IPS-18a (cell line): Measurements from ENCODE around the gene GOLGA6A.

Experiments used
- H3K27ac ChIP-seq: one replicate; pipeline ENCODE4 v1.5.1; 2013; ENCODE audit warnings: low read length
- H3K27me3 ChIP-seq: one replicate; pipeline ENCODE4 v1.6.1; 2013; ENCODE audit warnings: mild to moderate bottlenecking, low read length; ENCODE audit not compliant: control insufficient read depth, insufficient read depth
- H3K36me3 ChIP-seq: one replicate; pipeline ENCODE4 v1.6.1; 2013; ENCODE audit warnings: low read depth, low read length; ENCODE audit not compliant: control insufficient read depth
- H3K4me1 ChIP-seq: one replicate; pipeline ENCODE4 v1.6.1; 2013; ENCODE audit warnings: low read depth, low read length; ENCODE audit not compliant: control insufficient read depth
- H3K4me3 ChIP-seq: one replicate; pipeline ENCODE4 v1.5.1; 2013; ENCODE audit warnings: low read length
- H3K9ac ChIP-seq: one replicate; pipeline ENCODE4 v1.6.1; 2013; ENCODE audit warnings: mild to moderate bottlenecking, low read length, moderate library complexity
- H3K9me3 ChIP-seq: one replicate; pipeline ENCODE4 v1.6.1; 2013; ENCODE audit warnings: low read depth, low read length; ENCODE audit not compliant: control insufficient read depth

Gene GOLGA6A

DNA sequence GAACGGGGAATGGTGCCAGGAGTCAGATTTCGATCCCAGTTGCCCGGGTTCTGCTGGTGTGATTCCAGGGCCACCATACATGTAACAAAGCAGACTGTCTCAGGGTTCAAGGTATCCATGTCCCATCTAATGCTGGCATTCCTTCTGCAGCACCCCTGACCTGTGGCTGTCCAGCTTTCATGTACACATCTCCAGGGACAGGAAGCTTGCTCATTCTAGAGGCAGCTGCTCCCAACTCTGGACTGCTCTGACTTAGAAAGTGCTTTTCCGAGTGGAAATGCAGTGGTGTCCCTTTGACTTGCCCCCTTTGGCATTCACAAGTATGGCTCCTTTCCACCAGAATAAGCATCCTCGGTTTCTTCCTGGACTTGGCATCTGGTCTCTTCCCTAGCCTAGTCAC, 56.9 kb downstream of the GOLGA6A start:
- H3K9me3 ChIP-seq = no peaks in the 10 kb centered on the region
- H3K27ac ChIP-seq = no peak overlapping the region
- H3K36me3 ChIP-seq = peaks cover 10% of the 10 kb centered on the region
- no peak overlapping the region for H3K9ac ChIP-seq
- no peaks in the 10 kb centered on the region for H3K4me1 ChIP-seq
- no peaks in the 10 kb centered on the region for H3K27me3 ChIP-seq
- no peak overlapping the region for H3K4me3 ChIP-seq

DNA sequence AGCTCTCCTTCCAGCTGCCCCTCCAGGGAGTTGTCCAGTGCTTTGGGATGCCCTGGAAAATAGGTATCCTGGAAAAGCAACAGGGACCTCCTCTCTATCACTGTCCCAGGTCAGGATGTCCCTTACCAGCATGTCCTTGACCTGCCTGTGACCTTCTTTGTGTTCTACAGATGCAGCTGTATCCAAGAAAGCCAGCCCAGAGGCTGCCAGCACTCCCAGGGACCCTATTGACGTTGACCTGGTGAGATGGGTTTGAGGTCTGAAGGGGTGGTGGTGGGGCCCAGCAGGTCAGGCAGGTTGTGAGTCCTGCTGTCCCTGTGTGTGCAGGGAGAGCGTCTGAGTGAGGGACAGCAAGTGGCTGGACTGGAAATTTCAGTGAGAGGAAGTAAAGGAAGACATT, 57.7 kb downstream of the GOLGA6A start:
- no peaks in the 10 kb centered on the region for H3K27me3 ChIP-seq
- H3K9ac ChIP-seq = no peak overlapping the region
- H3K36me3 ChIP-seq = peaks cover 10% of the 10 kb centered on the region
- no peaks in the 10 kb centered on the region for H3K9me3 ChIP-seq
- no peak overlapping the region for H3K4me3 ChIP-seq
- no peaks in the 10 kb centered on the region for H3K4me1 ChIP-seq
- no peak overlapping the region for H3K27ac ChIP-seq

DNA sequence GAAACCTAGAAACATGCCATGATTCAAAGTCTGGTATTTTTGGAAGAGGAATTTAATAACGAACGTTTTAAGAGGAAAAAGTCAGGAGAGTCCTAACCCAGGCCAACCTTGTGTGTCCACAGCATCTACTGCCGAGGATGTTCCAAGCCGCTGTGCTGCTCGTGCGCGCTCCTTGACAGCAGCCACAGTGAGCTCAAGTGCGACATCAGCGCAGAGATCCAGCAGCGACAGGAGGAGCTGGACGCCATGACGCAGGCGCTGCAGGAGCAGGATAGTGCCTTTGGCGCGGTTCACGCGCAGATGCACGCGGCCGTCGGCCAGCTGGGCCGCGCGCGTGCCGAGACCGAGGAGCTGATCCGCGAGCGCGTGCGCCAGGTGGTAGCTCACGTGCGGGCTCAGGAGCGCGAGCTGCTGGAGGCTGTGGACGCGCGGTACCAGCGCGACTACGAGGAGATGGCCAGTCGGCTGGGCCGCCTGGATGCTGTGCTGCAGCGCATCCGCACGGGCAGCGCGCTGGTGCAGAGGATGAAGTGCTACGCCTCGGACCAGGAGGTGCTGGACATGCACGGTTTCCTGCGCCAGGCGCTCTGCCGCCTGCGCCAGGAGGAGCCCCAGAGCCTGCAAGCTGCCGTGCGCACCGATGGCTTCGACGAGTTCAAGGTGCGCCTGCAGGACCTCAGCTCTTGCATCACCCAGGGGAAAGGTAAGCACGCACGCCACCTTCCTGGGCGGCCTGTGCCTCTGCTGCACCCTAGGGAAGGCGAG, 59.5 kb downstream of the GOLGA6A start:
- Histone ChIP-seq H3K36me3 (peaks cover 10% of the 10 kb centered on the region), H3K9ac (no peak overlapping the region), H3K9me3 (no peaks in the 10 kb centered on the region), H3K27ac (no peak overlapping the region), H3K4me3 (no peak overlapping the region), H3K27me3 (no peaks in the 10 kb centered on the region), H3K4me1 (no peaks in the 10 kb centered on the region)
